Limb (tissue), 2 donors: ENCODE measurements around the gene LRBA.

Experiments
- DNase-seq, 2 donors: peaks; one replicate each; pipeline ENCODE4 v3.0.0-alpha.2; 2016; ENCODE audit errors: extremely low spot score in 2 of 2

LRBA gene

GRCh38 chr4:150251752-150252190 is 763.3 kb downstream of the LRBA start:
- DNase-seq: no peak

- DNase-seq: no peak
Observed at GRCh38 chr4:150250998-150251651, 764.0 kb downstream of the LRBA start.

GRCh38 chr4:150250293-150250997 is 764.6 kb downstream of the LRBA start:
- no peak for DNase-seq

- no peak for DNase-seq
Observed at GRCh38 chr4:150248181-150248580, 766.9 kb downstream of the LRBA start.

- DNase-seq: no peak
Observed at GRCh38 chr4:150247184-150247583, 767.9 kb downstream of the LRBA start.

GRCh38 chr4:150244600-150244999 is 770.5 kb downstream of the LRBA start:
- DNase-seq: no peak

GRCh38 chr4:150243932-150244331 is 771.2 kb downstream of the LRBA start:
- DNase-seq: no peak

GRCh38 chr4:150242820-150243458 is 772.1 kb downstream of the LRBA start:
- peak in 1 of 2 donors; percentile 65 for DNase-seq

GRCh38 chr4:150240011-150240410 is 775.1 kb downstream of the LRBA start:
- no peak for DNase-seq

- DNase-seq: no peak
Observed at GRCh38 chr4:150238591-150238990, 776.5 kb downstream of the LRBA start.

GRCh38 chr4:150237110-150237872 is 777.8 kb downstream of the LRBA start:
- DNase-seq: no peak

- DNase-seq: no peak
Observed at GRCh38 chr4:150236626-150237025, 778.5 kb downstream of the LRBA start.

- DNase-seq: no peak
Observed at GRCh38 chr4:150235808-150236271, 779.2 kb downstream of the LRBA start.

- DNase-seq: no peak
Observed at GRCh38 chr4:150235317-150235716, 779.8 kb downstream of the LRBA start.

- DNase-seq: no peak
Observed at GRCh38 chr4:150234246-150234645, 780.8 kb downstream of the LRBA start.

GRCh38 chr4:150232029-150232428 is 783.1 kb downstream of the LRBA start:
- no peak for DNase-seq

GRCh38 chr4:150231107-150231770 is 783.8 kb downstream of the LRBA start:
- no peak for DNase-seq

- DNase-seq: no peak
Observed at GRCh38 chr4:150230561-150230960, 784.5 kb downstream of the LRBA start.

GRCh38 chr4:150229520-150229919 is 785.6 kb downstream of the LRBA start:
- DNase-seq: no peak

GRCh38 chr4:150224896-150225591 is 790.0 kb downstream of the LRBA start:
- DNase-seq: no peak

- DNase-seq: no peak
Observed at GRCh38 chr4:150219841-150220240, 795.2 kb downstream of the LRBA start.
